Ascending aorta (tissue), 2 donors: ENCODE data around the gene MAN1B1. TPM values are rescaled to one million over a fixed set of nuclear protein-coding genes. Genes with fewer than 3 reads are reported as not detected.
A peak's percentile ranks its signal among the peaks of the same experiment; 100 is the strongest.
"Not testable (repeated sequence)": the region's sequence is repeated elsewhere in the genome, so short reads cannot be mapped to it uniquely, and the experiment has no call there.

ENCODE experiments used
- DNase-seq, 2 donors: peaks; one replicate each; pipeline ENCODE4 v3.0.0-alpha.2; 2019; ENCODE audit warnings: low spot score in 2 of 2
- H3K27ac ChIP-seq, 2 donors: fragments of 200-600 bp; sonication (generic); one replicate each; pipeline ENCODE4 v1.5.1; 2016 to 2017; ENCODE audit warnings: mild to moderate bottlenecking in 1 of 2
- H3K27me3 ChIP-seq: fragments of 200-600 bp; sonication (generic); one replicate; pipeline ENCODE4 v1.5.1; 2017
- H3K36me3 ChIP-seq, 2 donors: fragments of 200-600 bp; sonication (generic); one replicate each; pipeline ENCODE4 v1.5.1; 2016
- H3K4me1 ChIP-seq, 2 donors: fragments of 200-600 bp; sonication (generic); one replicate each; pipeline ENCODE4 v1.5.1; 2016 to 2017; ENCODE audit warnings: mild to moderate bottlenecking in 1 of 2
- H3K4me3 ChIP-seq, 2 donors: fragments of 200-600 bp; sonication (generic); one replicate each; pipeline ENCODE4 v1.5.1; 2016 to 2017; ENCODE audit warnings: mild to moderate bottlenecking in 1 of 2
- H3K9me3 ChIP-seq, 2 donors: fragments of 200-600 bp; sonication (generic); one replicate each; pipeline ENCODE4 v1.5.1; 2016
- CTCF ChIP-seq, 3 experiments: fragments of 200-600 bp in 2 of 3; fragments of 450-650 bp in 1 of 3; sonication (generic) in 2 of 3; IDR thresholded peaks; one replicate each; pipeline ENCODE4 v1.5.1; 2016 to 2019; ENCODE audit warnings: antibody characterized with exemption in 3 of 3, mild to moderate bottlenecking in 1 of 3, moderate library complexity in 1 of 3
- intact Hi-C: fragments of 100-400 bp; cut with DNase I; formaldehyde crosslinking; loops from one replicate; pipeline ENCODE4 v1.15.1; 2023
- total RNA-seq: library from RNA; depleted of rRNA; stranded (reverse); fragments of >200 nt; gene quantifications from one replicate; pipeline ENCODE4 v1.1.0, GENCODE V29; 2016

Gene MAN1B1
- total RNA-seq, 1 donor from 2014 or later = 85.3 TPM

- H3K27ac ChIP-seq = no peak overlapping the region
- no peak overlapping the region for H3K4me3 ChIP-seq
- no peak for DNase-seq
- H3K36me3 ChIP-seq = no peaks in the 10 kb centered on the region
- H3K4me1 ChIP-seq = peaks cover 0 to 3% of the 10 kb centered on the region in 2 donors
- intact Hi-C loops = no loop called here
- H3K27me3 ChIP-seq = no peaks in the 10 kb centered on the region
- no peaks in the 10 kb centered on the region for H3K9me3 ChIP-seq
- TF ChIP-seq CTCF (IDR thresholded peaks at IDR 0.05) = no peak
Observed at GRCh38 chr9:137062384-137062783, 24.4 kb upstream of the MAN1B1 start.

- H3K4me3 ChIP-seq, H3K36me3 ChIP-seq, H3K27me3 ChIP-seq, H3K4me1 ChIP-seq, intact Hi-C loops, H3K27ac ChIP-seq, H3K9me3 ChIP-seq, DNase-seq: not testable (repeated sequence)
Observed at GRCh38 chr9:137062798-137063197, 24.0 kb upstream of the MAN1B1 start.

GRCh38 chr9:137063311-137064026, 23.3 kb upstream of the MAN1B1 start:
- TF ChIP-seq CTCF (IDR thresholded peaks at IDR 0.05) = no peak
- Histone ChIP-seq H3K27ac (no peak overlapping the region), H3K4me3 (no peak overlapping the region), H3K27me3 (peaks cover 3% of the 10 kb centered on the region), H3K4me1 (peaks cover 0 to 3% of the 10 kb centered on the region in 2 donors), H3K9me3 (no peaks in the 10 kb centered on the region), H3K36me3 (no peaks in the 10 kb centered on the region)
- DNase-seq = no peak
- intact Hi-C loops = loop anchor here (2.0 kb wide), 1 partner anchor 17 kb away; the partner anchor contains the start of gene NPDC1

- Histone ChIP-seq H3K9me3 (no peaks in the 10 kb centered on the region), H3K4me1 (peaks cover 0 to 3% of the 10 kb centered on the region in 2 donors), H3K36me3 (no peaks in the 10 kb centered on the region), H3K27me3 (peaks cover 9% of the 10 kb centered on the region), H3K27ac (no peak overlapping the region), H3K4me3 (no peak overlapping the region)
- peak; percentile 85 to 99 (median 98) for TF ChIP-seq CTCF (IDR thresholded peaks at IDR 0.05)
- intact Hi-C loops = loop anchor here (2.0 kb wide), 1 partner anchor 17 kb away; the partner anchor contains the start of gene NPDC1
- DNase-seq = no peak
Observed at GRCh38 chr9:137064027-137064879, 22.5 kb upstream of the MAN1B1 start.

GRCh38 chr9:137064880-137065164, 22.0 kb upstream of the MAN1B1 start:
- no peak for TF ChIP-seq CTCF (IDR thresholded peaks at IDR 0.05)
- peaks cover 15% of the 10 kb centered on the region for H3K27me3 ChIP-seq
- no peak for DNase-seq
- intact Hi-C loops = loop anchor here (2.0 kb wide), 1 partner anchor 18 kb away; the partner anchor contains the start of gene NPDC1
- H3K4me1 ChIP-seq = peaks cover 0 to 3% of the 10 kb centered on the region in 2 donors
- no peaks in the 10 kb centered on the region for H3K36me3 ChIP-seq
- no peak overlapping the region for H3K27ac ChIP-seq
- H3K4me3 ChIP-seq = no peak overlapping the region
- no peaks in the 10 kb centered on the region for H3K9me3 ChIP-seq
